SW480 (cell line): ENCODE results near the gene C20orf202.
A peak's percentile ranks its signal among the peaks of the same experiment; 100 is the strongest.
"Not testable (repeated sequence)": the region's sequence is repeated elsewhere in the genome, so short reads cannot be mapped to it uniquely, and the experiment has no call there.

ENCODE experiments used
- DNase-seq: peaks from one replicate; pipeline ENCODE4 v3.0.0-alpha.2; 2016; ENCODE audit warnings: low spot score

C20orf202 gene

GRCh38 chr20:1209447-1210387 lies 6.5 kb downstream of the C20orf202 start:
- DNase-seq: no peak

GRCh38 chr20:1210501-1210900 lies 7.2 kb downstream of the C20orf202 start:
- DNase-seq: no peak

DNA sequence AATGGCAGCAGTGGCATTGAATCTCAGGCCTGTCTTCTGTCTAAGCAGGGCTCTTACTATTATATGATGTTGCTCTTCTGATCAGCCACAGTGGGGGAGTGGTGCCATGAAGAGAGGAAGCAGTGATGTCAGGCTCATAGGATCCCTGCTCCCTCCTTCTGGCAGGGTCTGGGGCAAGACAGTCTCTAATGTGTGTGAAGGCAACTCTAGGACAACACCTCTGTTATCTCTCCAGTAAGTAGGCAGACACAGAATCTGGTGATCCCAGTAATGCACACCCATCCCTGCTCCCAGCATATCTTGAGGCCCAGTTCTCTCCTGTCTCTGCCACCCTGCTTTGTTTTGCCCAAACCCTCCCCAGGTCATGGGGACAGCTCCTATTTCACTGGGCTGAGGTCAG lies 8.8 kb downstream of the C20orf202 start:
- DNase-seq: no peak

DNA sequence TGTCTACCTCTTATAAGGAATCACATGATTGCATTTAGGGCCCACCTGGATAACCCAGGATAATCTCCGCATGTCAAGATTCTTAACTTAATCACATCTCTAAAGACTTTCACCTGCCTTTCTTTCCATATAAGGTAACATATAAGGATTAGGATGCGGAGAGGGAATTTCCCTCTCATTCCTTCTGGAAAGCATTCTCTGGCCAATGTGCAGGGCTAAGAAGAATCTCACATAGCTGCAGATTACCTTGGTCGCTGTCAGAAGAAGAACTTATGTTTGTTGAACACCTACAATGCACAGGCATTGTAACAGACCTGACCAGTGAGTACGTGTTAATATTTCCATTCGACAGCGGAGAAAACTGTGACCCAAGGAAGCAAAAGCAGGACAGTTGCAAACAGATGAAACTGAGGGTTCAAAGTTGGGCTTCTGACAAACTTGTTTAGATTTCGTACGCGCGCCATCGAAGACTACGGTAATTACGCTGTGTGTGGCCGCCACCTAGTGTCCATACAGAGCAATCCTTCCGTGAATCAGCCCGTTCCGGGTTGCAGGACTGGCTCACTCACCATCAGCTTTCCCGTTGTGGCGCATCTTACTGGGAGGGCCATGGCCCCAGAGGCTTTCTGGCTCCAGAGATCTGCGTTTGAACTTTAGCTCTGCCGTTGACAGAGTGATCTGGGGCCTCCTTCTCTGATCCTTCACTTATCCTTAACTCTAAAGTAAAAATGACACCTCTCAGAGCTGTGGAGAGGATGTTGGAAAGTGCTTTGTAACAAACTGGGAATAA lies 9.5 kb downstream of the C20orf202 start:
- peak; percentile 83 for DNase-seq

- no peak for DNase-seq
Measured at GRCh38 chr20:1214838-1215261, 11.6 kb downstream of the C20orf202 start.

DNA sequence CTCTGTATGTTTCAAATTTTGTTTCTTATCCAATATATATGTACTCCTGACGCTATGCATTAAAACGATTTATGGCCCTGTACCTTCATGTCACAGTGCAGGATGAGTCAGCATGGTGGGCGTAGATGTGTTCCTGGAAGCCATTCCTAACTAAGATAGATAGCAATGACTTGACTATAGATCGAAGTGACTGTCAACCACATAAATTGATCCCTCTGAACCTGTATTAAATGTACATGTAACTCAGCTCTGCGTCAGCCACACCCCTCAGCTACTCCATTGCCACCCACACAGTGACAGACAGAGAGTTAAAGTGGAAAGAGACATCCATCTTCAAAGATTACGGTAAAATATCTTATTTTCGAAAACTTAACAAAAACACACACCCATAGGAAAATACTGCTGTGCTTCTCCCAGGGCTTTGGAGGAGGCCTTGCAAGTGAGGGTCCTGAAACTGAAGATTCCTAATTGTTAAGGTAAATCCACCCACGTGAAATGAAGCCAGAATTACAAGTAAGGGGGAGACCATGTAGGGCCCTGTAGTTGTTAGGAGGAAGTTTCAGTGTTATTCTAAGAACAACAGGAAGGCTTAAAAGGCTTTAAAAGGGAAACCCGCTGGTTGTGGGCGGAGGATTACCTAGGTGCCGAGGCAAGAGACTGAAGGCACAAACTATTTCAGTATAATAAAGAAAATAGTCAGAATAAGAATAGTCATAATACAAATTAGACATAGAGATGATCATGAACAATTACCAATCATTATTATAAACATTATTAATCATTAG lies 12.3 kb downstream of the C20orf202 start:
- DNase-seq: no peak

DNA sequence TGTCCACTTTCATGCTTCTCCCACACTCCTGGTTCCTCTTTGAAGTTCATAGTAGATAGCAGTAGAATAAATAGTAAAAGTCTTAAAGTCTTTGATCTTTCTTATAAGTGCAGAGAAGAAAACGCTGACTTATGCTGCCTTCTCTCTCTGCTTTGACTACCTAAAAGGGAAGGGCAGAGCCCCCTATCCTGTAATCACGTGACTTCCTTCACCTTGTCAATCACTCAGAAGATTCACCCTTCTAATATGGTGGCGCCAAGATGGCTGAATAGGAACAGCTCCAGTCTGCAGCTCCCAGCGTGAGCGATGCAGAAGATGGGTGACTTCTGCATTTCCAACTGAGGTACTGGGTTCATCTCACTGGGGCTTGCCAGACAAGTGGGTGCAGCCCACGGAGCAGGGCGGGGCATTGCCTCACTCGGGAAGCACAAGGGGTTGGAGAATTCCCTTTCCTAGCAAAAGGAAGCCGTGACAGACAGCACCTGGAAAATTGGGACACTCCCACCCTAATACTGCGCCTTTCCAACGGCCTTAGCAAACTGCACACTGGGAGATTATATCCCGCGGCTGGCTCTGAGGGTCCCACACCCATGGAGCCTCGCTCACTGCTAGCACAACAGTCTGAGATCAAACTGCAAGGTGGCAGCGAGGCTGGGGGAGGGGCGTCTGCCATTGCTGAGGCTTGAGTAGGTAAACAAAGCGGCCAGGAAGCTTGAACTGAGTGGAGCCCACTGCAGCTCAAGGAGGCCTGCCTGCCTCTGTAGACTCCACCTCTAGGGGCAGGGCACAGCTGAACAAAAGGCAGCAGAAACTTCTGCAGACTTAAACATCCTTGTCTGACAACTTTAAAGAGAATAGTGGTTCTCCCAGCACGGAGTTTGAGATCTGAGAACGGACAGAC lies 13.5 kb downstream of the C20orf202 start:
- DNase-seq: not testable (repeated sequence)

DNA sequence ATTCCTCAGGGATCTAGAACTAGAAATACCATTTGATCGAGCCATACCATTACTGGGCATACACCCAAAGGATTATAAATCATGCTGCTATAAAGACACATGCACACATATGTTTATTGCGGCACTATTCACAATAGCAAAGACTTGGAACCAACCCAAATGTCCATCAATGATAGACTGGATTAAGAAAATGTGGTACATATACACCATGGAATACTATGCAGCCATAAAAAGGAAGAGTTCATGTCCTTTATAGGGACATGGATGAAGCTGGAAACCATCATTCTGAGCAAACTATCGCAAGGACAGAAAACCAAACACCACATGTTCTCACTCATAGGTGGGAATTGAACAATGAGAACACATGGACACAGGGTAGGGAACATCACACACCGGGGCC lies 19.5 kb downstream of the C20orf202 start:
- DNase-seq: not testable (repeated sequence)

DNA sequence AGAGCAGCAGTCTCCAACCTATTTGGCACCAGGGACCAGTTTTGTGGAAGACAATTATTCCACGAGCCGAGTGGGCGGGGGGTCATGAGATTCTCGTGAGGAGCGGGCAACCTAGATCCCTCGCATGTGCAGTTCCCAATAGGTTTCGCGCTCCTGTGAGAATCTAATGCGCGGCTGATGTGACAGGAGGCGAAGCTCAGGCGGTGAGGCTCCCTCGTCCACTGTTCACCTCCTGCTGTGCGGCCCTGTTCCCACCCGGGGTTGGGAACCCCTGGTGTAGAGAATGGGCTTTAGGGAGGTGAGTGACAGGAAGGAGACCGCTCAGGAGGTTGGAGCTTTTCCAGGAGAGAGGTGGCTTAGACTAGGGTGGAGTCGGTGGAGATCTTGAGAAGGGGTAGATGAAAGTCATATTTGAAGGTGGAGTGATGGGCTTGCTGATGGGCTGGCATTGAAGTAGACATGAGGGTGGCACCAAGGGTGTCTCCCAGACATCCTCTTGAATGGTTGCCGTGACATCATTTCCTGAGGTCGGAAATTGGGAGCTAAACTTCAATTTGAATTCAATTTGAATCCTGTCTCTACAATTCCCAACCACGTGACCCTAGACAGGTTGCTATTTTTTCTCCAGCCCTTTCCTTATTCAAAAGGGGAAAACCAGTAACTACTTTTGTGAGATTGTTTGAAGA lies 21.1 kb downstream of the C20orf202 start:
- no peak for DNase-seq

GRCh38 chr20:1225263-1225782 lies 22.1 kb downstream of the C20orf202 start:
- peak; percentile 79 for DNase-seq

GRCh38 chr20:1225783-1226654 lies 22.8 kb downstream of the C20orf202 start, which contains the start of gene RAD21L1:
Gene RAD21L1, plus strand, starts transcription at chr20:1226044. Its CDS starts 2,410 bp downstream, at chr20:1228454.
- DNase-seq: no peak

DNA sequence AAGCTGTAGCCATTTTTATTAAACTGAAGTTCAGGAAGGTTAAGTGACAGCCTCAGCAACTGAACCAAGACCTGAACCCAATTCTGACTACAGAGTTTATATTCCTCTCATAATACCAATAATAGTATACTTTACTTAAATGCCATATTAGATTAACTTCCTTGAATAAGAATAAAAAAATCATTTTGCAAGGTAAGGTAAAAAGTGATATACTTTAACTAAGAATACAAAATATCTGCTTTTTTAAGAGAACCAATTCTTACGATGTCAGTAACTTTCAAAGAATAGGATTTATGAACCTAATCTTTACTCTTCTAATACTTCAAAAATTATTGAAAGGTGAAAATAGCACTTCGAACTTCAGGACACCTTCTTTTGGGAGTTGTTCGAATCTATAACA lies 26.3 kb downstream of the C20orf202 start:
- no peak for DNase-seq

GRCh38 chr20:1232286-1233111 lies 29.2 kb downstream of the C20orf202 start:
- no peak for DNase-seq

DNA sequence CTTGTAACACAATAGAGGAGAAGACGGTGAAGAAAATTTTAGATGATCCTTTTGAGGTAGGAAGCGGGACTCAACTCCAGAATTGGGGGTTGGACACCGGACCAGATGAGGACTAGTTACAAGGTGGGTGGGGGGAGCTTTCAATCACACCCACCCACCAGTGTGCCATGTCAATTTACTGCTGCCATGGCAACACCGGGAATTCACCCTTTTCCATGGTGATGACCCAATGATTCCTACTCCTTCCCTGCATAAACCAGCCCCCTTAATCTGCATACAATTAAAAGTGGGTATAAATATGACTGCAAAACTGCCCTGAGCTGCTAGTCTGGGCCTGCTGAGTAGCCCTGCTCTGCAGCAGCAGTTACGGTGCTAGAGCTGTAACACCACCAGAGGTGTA lies 37.3 kb downstream of the C20orf202 start:
- no peak for DNase-seq

DNA sequence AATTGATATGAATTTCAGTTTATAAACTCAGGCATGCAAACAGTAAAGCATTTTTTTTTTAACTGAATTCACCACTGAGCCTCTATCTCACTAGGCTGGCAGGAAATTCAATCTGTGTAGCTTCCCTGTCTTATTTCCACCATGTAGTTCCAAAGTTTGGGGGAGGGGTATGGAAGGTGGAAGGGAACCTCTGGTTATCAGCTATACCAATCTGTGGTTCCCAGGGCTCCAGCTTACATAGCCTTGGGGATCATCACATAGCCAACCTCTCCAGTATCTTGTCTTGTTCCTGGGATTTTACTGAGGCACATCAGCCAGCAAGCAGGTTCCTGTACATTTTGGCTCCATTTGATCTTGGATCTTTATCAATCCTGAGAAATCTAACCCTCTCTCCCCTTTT lies 38.2 kb downstream of the C20orf202 start:
- DNase-seq: no peak

DNA sequence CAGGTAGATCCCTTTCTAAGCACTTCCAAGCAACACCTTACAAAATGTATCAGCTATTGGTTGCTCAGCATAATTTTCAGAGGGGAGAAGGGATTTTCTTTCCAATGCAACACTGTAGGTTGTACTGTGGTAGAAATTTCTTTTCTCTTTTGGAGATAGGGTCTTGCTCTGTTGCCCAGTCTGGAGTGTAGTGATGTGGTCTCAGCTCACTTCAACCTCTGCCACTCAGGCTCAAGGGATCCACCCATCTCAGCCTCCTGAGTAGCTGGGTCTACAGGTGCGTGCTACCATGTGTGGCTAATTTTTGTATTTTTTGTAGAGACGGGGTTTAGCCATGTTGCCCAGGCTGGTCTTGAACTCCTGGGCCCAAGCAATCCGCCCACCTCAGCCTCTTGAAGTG lies 38.8 kb downstream of the C20orf202 start:
- no peak for DNase-seq

DNA sequence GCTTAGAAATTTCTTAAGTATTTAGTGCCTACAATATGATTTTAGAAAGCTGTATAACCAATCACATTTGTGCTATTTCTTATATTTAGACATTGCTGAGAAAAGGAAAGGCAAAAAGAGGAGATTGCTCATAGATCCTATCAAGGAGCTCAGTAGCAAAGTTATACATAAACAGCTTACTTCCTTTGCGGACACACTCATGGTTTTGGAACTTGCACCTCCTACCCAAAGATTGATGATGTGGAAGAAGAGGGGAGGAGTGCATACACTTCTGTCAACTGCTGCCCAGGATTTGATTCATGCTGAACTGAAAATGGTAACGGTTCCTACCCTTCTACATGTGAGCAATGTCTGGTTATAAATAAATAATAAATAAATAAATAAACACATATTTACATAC lies 39.3 kb downstream of the C20orf202 start:
- DNase-seq: no peak

GRCh38 chr20:1245578-1245977 lies 42.3 kb downstream of the C20orf202 start:
- no peak for DNase-seq
